ENCODE measurements around the gene PALLD.

DNA sequence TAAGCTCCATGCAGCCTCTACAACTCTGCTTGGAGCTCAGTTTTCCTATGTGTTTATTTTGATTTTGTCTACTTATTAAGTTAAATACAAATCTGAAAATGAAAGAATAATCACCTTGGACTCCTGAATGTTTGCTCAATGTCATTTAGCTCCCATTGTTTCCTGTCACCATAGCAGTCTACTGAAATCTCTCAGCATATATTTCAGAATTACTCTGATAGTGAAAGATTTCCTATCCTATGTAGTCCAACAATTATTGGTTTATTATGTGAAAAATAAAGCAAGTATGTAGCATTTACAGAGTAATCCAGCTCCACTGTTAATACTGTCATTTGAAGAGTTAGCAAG is 344.8 kb downstream of the PALLD start:
- TF ChIP-seq, protein P1, sequence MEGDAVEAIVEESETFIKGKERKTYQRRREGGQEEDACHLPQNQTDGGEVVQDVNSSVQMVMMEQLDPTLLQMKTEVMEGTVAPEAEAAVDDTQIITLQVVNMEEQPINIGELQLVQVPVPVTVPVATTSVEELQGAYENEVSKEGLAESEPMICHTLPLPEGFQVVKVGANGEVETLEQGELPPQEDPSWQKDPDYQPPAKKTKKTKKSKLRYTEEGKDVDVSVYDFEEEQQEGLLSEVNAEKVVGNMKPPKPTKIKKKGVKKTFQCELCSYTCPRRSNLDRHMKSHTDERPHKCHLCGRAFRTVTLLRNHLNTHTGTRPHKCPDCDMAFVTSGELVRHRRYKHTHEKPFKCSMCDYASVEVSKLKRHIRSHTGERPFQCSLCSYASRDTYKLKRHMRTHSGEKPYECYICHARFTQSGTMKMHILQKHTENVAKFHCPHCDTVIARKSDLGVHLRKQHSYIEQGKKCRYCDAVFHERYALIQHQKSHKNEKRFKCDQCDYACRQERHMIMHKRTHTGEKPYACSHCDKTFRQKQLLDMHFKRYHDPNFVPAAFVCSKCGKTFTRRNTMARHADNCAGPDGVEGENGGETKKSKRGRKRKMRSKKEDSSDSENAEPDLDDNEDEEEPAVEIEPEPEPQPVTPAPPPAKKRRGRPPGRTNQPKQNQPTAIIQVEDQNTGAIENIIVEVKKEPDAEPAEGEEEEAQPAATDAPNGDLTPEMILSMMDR (IDR thresholded peaks at IDR 0.05) = no peak
- no peak for TF ChIP-seq POLR2AphosphoS5 (IDR thresholded peaks at IDR 0.05; ENCODE audit: low read depth, low read length)
- TF ChIP-seq, protein P2, sequence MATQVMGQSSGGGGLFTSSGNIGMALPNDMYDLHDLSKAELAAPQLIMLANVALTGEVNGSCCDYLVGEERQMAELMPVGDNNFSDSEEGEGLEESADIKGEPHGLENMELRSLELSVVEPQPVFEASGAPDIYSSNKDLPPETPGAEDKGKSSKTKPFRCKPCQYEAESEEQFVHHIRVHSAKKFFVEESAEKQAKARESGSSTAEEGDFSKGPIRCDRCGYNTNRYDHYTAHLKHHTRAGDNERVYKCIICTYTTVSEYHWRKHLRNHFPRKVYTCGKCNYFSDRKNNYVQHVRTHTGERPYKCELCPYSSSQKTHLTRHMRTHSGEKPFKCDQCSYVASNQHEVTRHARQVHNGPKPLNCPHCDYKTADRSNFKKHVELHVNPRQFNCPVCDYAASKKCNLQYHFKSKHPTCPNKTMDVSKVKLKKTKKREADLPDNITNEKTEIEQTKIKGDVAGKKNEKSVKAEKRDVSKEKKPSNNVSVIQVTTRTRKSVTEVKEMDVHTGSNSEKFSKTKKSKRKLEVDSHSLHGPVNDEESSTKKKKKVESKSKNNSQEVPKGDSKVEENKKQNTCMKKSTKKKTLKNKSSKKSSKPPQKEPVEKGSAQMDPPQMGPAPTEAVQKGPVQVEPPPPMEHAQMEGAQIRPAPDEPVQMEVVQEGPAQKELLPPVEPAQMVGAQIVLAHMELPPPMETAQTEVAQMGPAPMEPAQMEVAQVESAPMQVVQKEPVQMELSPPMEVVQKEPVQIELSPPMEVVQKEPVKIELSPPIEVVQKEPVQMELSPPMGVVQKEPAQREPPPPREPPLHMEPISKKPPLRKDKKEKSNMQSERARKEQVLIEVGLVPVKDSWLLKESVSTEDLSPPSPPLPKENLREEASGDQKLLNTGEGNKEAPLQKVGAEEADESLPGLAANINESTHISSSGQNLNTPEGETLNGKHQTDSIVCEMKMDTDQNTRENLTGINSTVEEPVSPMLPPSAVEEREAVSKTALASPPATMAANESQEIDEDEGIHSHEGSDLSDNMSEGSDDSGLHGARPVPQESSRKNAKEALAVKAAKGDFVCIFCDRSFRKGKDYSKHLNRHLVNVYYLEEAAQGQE (IDR thresholded peaks at IDR 0.05; ENCODE audit: insufficient read depth in 1 of 2, low read depth in 2 of 2, low read length in 1 of 2) = no peak
- TF ChIP-seq SIN3A (IDR thresholded peaks at IDR 0.05; ENCODE audit: borderline replicate concordance, insufficient read depth, low read depth, low read length) = no peak

Data from Panc1 (cell line).